Thyroid gland (tissue), 4 donors: Measurements from ENCODE around the gene ZDHHC22.

ENCODE experiments used
- CTCF ChIP-seq, 6 experiments: fragments of 200-600 bp in 3 of 6; fragments of 450-650 bp in 3 of 6; sonication (generic) in 3 of 6; IDR thresholded peaks; one replicate each; pipeline ENCODE4 v1.5.1; 2016 to 2019; ENCODE audit warnings: antibody characterized with exemption in 6 of 6, mild to moderate bottlenecking in 2 of 6, inconsistent platforms in 1 of 6, moderate library complexity in 1 of 6
- POLR2A ChIP-seq, 2 donors: fragments of 450-650 bp; IDR thresholded peaks; one replicate each; pipeline ENCODE4 v1.6.1; 2017; ENCODE audit warnings: antibody characterized with exemption in 2 of 2, mild to moderate bottlenecking in 2 of 2, moderate library complexity in 1 of 2

GRCh38 chr14:77082356-77082755, 59.2 kb downstream of the ZDHHC22 start:
- TF ChIP-seq CTCF (IDR thresholded peaks at IDR 0.05) (no peak), POLR2A (IDR thresholded peaks at IDR 0.05) (no peak)
